SK-N-SH (cell line): ENCODE results near the gene STK11IP. TPM values are rescaled to one million over a fixed set of nuclear protein-coding genes. Genes with fewer than 3 reads are reported as not detected.

Experiments used
- CTCF ChIA-PET: fragments of 300-600, 350-600 bp; formaldehyde crosslinking; extraction: SDS; loops from one replicate; lab custom pipeline; 2021; lab: Yijun Ruan, JAX
- POLR2A ChIA-PET: fragments of 350-600 bp; sonication (Branson Sonifier 250); formaldehyde crosslinking; extraction: SDS; loops from one replicate; lab custom pipeline; 2020; ENCODE audit warnings: antibody characterized with exemption, inconsistent platforms; lab: Yijun Ruan, JAX
- DNase-seq: peaks from one replicate; pipeline ENCODE4 v3.0.0; 2012
- H2AFZ ChIP-seq: fragments of 200-600 bp; sonication (generic); 2 replicates; pipeline ENCODE4 v1.8.1; 2016; ENCODE audit warnings: antibody characterized with exemption, mild to moderate bottlenecking, low read depth
- H3F3A ChIP-seq: fragments of 200-600 bp; sonication (generic); replicated peaks from 2 replicates; pipeline ENCODE3; 2016; ENCODE audit warnings: antibody characterized with exemption, mild to moderate bottlenecking; ENCODE audit not compliant: insufficient read depth
- H3K27ac ChIP-seq, 2 experiments: fragments of 200-500 bp in 1 of 2; fragments of 200-600 bp in 1 of 2; sonication (Bioruptor generic) in 1 of 2; sonication (generic), shearing (Covaris generic) in 1 of 2; 2 replicates each; pipeline versions ENCODE4 v1.5.1 to v1.6.1; 2014 to 2016; ENCODE audit warnings: low read depth in 2 of 2, inconsistent platforms in 1 of 2, low read length in 1 of 2, mild to moderate bottlenecking in 1 of 2, mixed read lengths in 1 of 2
- H3K27me3 ChIP-seq: fragments of 200-600 bp; sonication (generic), shearing (Covaris generic); 2 replicates; pipeline ENCODE4 v1.6.1; 2016; ENCODE audit warnings: mixed run types; ENCODE audit not compliant: insufficient read depth
- H3K36me3 ChIP-seq, 2 experiments: fragments of 200-500 bp in 1 of 2; fragments of 200-600 bp in 1 of 2; sonication (Bioruptor generic) in 1 of 2; sonication (generic) in 1 of 2; replicated peaks in 1 of 2; 2 replicates each; pipeline versions ENCODE3 to v1.5.1; 2014 to 2016; ENCODE audit warnings: low read length in 1 of 2, mild to moderate bottlenecking in 1 of 2; ENCODE audit not compliant: insufficient read depth in 2 of 2, control insufficient read depth in 1 of 2
- H3K4me1 ChIP-seq, 2 experiments: fragments of 200-500 bp in 1 of 2; fragments of 200-600 bp in 1 of 2; sonication (Bioruptor generic) in 1 of 2; sonication (generic), shearing (Covaris generic) in 1 of 2; 2 replicates each; pipeline versions ENCODE4 v1.5.1 to v1.6.1; 2014 to 2016; ENCODE audit warnings: low read depth in 1 of 2, low read length in 1 of 2, mixed run types in 1 of 2; ENCODE audit not compliant: insufficient read depth in 2 of 2, control insufficient read depth in 1 of 2
- H3K4me2 ChIP-seq: fragments of 200-600 bp; sonication (generic), shearing (Covaris generic); 2 replicates; pipeline ENCODE4 v1.6.1; 2017; ENCODE audit warnings: mixed run types
- H3K4me3 ChIP-seq, 2 experiments: fragments of 200-500 bp in 1 of 2; fragments of 200-600 bp in 1 of 2; sonication (Bioruptor generic) in 1 of 2; sonication (generic), shearing (Covaris generic) in 1 of 2; 2 replicates each; pipeline versions ENCODE4 v1.5.1 to v1.8.1; 2014 to 2016; ENCODE audit warnings: low read depth in 2 of 2, inconsistent platforms in 1 of 2, low read length in 1 of 2, mild to moderate bottlenecking in 1 of 2, mixed read lengths in 1 of 2, moderate library complexity in 1 of 2
- H3K79me2 ChIP-seq: fragments of 200-600 bp; sonication (generic); 2 replicates; pipeline ENCODE4 v1.8.1; 2017; ENCODE audit warnings: mild to moderate bottlenecking; ENCODE audit not compliant: insufficient read depth
- H3K9ac ChIP-seq: fragments of 200-600 bp; sonication (generic); 2 replicates; pipeline ENCODE4 v1.6.1; 2017; ENCODE audit warnings: mixed run types
- H3K9me2 ChIP-seq: fragments of 200-600 bp; sonication (generic); 2 replicates; pipeline ENCODE4 v1.6.1; 2017; ENCODE audit warnings: mixed run types
- H3K9me3 ChIP-seq: fragments of 200-600 bp; sonication (generic); 2 replicates; pipeline ENCODE4 v1.6.1; 2017; ENCODE audit warnings: mixed run types, mild to moderate bottlenecking, moderate library complexity
- H4K20me1 ChIP-seq: fragments of 200-600 bp; sonication (generic); 2 replicates; pipeline ENCODE4 v1.6.1; 2017; ENCODE audit warnings: mild to moderate bottlenecking, mixed run types; ENCODE audit not compliant: insufficient read depth
- CHD2 ChIP-seq: fragments of 150-350 bp; IDR thresholded peaks from 2 replicates; pipeline ENCODE4 v1.6.1; 2018; ENCODE audit warnings: low read length; ENCODE audit not compliant: partially characterized antibody
- CTCF ChIP-seq: fragments of 200-600 bp; sonication (generic); IDR thresholded peaks from 2 replicates; pipeline ENCODE4 v1.6.1; 2017; ENCODE audit warnings: antibody characterized with exemption, mild to moderate bottlenecking, moderate library complexity
- ELF1 ChIP-seq: IDR thresholded peaks from 2 replicates; pipeline ENCODE4 v1.4.0; 2012
- EP300 ChIP-seq, 2 experiments: IDR thresholded peaks; 2 replicates each; pipeline versions ENCODE4 v1.4.0 to v1.6.1; 2012; ENCODE audit warnings: borderline replicate concordance in 1 of 2, low read depth in 1 of 2, low read length in 1 of 2
- IRF3 ChIP-seq: fragments of 150-350 bp; IDR thresholded peaks from 2 replicates; pipeline ENCODE4 v1.6.1; 2016; ENCODE audit warnings: mild to moderate bottlenecking, low read depth, low read length
- REST ChIP-seq: IDR thresholded peaks from 2 replicates; pipeline ENCODE4 v1.6.1; 2012; ENCODE audit warnings: mild to moderate bottlenecking, low read depth, low read length, moderate library complexity
- SMC3 ChIP-seq: IDR thresholded peaks from 2 replicates; pipeline ENCODE4 v1.6.1; 2012; ENCODE audit warnings: low read depth, low read length, improper control_type of control experiment
- USF2 ChIP-seq: fragments of 150-350 bp; IDR thresholded peaks from 2 replicates; pipeline ENCODE4 v1.6.1; 2017; ENCODE audit warnings: antibody characterized with exemption, low read length, low read depth, borderline replicate concordance
- ZBTB33 ChIP-seq: IDR thresholded peaks from 2 replicates; pipeline ENCODE4 v1.4.0; 2012; ENCODE audit warnings: low read depth, borderline replicate concordance
- WGBS: methylation state at CpG from one replicate; pipeline ENCODE4 v1.1.6; 2017; ENCODE audit warnings: low lambda C conversion rate; 5-methylcytosine and 5-hydroxymethylcytosine counted together
- polyA plus RNA-seq, 3 experiments: library from polyadenylated mRNA; depleted of rRNA; stranded (reverse); fragments of >200 nt; gene quantifications; 2 replicates each; pipeline ENCODE4 v1.2.3, GENCODE V29; 2012

Gene STK11IP
- polyA plus RNA-seq, 1 of the 3 experiments (the other 2 are of a cell fraction), result 22.9 TPM

- no peaks in the 10 kb centered on the region for H3F3A ChIP-seq
- POLR2A ChIA-PET, result interaction anchor here (0.5 to 4.5 kb wide), 3 partner anchors 11 to 31 kb away, joined by 3 to 18 read pairs (median 11); partner anchors contain the start of gene STK11IP
- WGBS, result 90% methylated on average over 21 of the region's 26 CpGs
- peak overlapping the region; percentile 94; the same call in 1 of the 2 replicates for H2AFZ ChIP-seq
- DNase-seq, result no peak
- no peaks in the 10 kb centered on the region for H3K9me3 ChIP-seq
- H3K27ac ChIP-seq, result peak overlapping the region in 1 of 2 experiments; percentile 68; a peak in 1 of 4 replicates
- TF ChIP-seq ZBTB33, result no peak
- no peak for TF ChIP-seq USF2
- TF ChIP-seq IRF3, result no peak
- TF ChIP-seq CHD2, result no peak
- TF ChIP-seq CTCF, result no peak
- no peak for TF ChIP-seq SMC3
- no peak for TF ChIP-seq REST
- TF ChIP-seq ELF1, result no peak
- no peak for TF ChIP-seq EP300 (IDR thresholded peaks at IDR 0.05; ENCODE audit: borderline replicate concordance in 1 of 2, low read depth in 1 of 2, low read length in 1 of 2)
- no peaks in the 10 kb centered on the region for H3K27me3 ChIP-seq
- H3K36me3 ChIP-seq, result peaks cover 0 to 5% of the 10 kb centered on the region in 2 experiments
- H3K4me2 ChIP-seq, result peak overlapping the region; percentile 97
- no peaks in the 10 kb centered on the region for H3K9me2 ChIP-seq
- peaks cover 5% of the 10 kb centered on the region; the same call in 1 of the 2 replicates for H3K79me2 ChIP-seq
- CTCF ChIA-PET, result interaction anchor here (0.8 to 7.8 kb wide), 11 partner anchors 9 to 85 kb away, joined by 3 to 59 read pairs (median 3); partner anchors contain the start of genes CHPF and OBSL1
- peaks cover 0 to 13% of the 10 kb centered on the region in 2 experiments; a peak in 1 of 4 replicates for H3K4me1 ChIP-seq
- peak overlapping the region; percentile 74 for H3K9ac ChIP-seq
- peak overlapping the region; percentile 64 to 68 for H3K4me3 ChIP-seq
- H4K20me1 ChIP-seq, result no peaks in the 10 kb centered on the region
These were observed 30.8 kb downstream of the STK11IP start for GRCh38 chr2:219628235-219628985.
